ENCODE results near the gene NBPF12. TPM values are rescaled to one million over a fixed set of nuclear protein-coding genes. Genes with fewer than 3 reads are reported as not detected.
"Not testable (repeated sequence)": the region's sequence is repeated elsewhere in the genome, so short reads cannot be mapped to it uniquely, and the experiment has no call there.

Gene NBPF12
- 6.1 and 10.7 TPM in 2 replicates for total RNA-seq (ENCODE audit: low replicate concordance)

DNA sequence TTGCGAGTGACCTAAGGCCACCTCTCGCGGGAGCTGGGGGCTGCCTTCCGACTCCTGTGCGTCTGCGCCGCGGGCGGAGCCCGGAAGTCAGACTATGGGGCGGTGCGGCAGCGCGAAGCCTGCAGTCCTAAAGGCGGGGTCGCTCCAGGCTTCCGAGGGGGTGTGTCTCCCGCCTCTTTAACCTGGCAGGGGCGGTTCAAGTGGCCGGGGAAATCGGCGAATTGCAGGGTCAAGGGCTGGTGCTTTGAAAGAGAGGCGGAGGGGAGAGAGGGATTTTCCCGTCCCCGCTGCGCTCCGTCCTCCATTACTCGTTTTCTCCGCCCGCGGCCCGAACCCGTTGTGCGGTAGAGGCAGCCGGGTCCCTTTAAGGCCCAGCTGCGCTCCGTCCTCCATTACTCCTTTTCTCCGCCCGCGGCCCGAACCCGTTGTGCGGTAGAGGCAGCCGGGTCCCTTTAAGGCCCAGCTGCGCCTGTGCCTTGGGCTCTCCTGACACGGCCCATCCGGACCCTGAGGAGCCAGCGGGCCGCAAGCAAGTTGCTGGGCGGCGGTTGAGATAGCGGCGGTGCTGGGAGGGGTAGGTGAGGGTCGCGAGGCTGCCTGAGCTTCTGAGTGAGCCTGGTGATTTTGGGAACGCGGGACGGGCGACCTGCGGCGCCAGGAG, at the start of gene NBPF12:
Gene NBPF12, plus strand, starts transcription at position 83 of the 661 bp plus-strand sequence. CDS start 21,820 bp downstream, outside the sequence.
- peak; percentile 69 for DNase-seq (ENCODE audit: low read depth)

DNA sequence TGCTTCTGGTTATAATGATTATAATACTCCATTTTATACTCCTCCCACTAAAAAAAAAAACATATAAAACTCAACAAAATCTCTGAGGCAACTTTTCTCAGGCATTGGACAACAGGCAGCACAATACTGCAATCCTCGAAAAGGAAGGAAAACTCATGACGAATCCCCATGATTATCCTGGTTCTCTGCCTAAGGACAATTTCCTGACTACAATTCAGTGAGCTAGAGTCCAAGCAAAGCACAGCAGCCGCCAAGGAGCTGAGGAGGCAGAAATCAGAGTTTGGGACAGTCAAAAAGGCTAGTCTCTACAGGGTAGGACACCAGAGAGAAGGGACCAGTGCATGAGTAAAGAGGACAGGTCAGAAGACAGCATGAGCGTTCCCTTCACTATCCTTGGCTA, 46.8 kb upstream of the NBPF12 start:
- H3K4me3 ChIP-seq (ENCODE audit: low read depth, low read length); DNase-seq (ENCODE audit: low read depth): not testable (repeated sequence)

More for the DNA sequence above, at the start of gene NBPF12:
- H3K4me3 ChIP-seq (ENCODE audit: low read depth, low read length), result peak within 1 kb of the TSS; percentile 70

DNA sequence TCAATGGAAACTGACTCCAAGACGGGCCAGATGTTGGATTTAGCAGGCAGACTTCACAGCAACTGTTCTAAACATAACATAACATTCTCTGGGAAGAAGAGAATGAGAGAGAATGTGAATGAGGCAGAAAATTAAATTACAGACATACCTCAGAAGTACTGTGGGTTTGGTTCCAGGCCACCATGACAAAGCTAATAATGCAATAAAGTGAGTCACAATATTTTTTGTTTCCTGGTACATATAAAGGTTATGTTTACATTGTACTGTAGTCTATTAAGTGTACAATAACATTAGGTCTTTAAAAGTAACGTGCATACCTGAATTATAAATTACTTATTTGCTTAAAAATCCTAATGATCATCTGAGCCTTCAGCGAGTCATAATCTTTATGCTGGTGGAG, 45.8 kb upstream of the NBPF12 start:
- H3K4me3 ChIP-seq (ENCODE audit: low read depth, low read length); DNase-seq (ENCODE audit: low read depth): not testable (repeated sequence)

DNA sequence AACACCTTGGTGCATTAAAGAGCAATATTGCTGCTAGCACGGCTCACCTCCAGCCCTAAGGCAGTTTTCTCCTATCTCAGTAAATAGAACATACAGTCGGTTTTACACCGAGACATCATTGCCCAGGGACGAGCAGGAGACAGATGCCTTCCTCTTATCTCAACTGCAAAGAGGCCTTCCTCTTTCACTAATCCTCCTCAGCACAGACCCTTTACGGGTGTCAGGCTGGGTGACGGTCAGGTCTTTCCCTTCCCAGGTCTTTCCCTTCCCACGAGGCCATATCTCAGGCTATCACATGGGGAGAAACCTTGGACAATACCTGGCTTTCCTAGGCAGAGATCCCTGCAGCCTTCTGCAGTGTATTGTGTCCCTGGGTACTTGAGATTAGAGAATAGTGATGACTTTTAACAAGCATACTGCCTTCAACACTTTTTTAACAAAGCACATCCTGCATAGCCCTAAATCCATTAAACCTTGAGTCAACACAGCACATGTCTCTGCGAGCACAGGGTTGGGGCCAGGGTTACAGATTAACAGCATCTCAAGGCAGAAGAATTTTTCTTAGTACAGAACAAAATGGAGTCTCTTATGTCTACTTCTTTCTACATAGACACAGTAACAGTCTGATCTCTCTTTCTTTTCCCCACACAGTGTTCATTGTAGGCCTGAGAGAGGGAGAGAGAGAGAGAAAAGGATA, 30.4 kb upstream of the NBPF12 start:
- H3K4me3 ChIP-seq (ENCODE audit: low read depth, low read length); DNase-seq (ENCODE audit: low read depth): not testable (repeated sequence)

DNA sequence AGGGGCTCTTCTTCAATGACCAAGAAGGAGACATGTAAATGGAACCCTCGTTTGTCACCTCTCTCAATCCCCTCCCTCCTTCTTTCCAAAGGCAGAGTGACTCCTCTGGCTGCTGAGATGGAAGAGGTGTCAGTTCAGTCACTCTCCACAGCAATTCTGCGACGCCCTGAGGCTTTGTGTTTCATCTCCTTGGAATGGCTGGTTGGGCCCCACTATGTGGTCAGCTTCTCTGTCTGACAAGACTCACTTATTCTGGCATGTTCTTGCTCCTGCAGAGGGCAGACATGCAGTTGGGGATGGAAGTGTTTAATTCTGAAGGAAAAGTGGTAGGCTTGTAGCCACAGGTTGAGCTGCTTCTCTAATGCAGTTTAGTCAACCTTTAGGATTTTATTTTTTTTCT, 25.1 kb upstream of the NBPF12 start:
- not testable (repeated sequence) for H3K4me3 ChIP-seq (ENCODE audit: low read depth, low read length); DNase-seq (ENCODE audit: low read depth)

DNA sequence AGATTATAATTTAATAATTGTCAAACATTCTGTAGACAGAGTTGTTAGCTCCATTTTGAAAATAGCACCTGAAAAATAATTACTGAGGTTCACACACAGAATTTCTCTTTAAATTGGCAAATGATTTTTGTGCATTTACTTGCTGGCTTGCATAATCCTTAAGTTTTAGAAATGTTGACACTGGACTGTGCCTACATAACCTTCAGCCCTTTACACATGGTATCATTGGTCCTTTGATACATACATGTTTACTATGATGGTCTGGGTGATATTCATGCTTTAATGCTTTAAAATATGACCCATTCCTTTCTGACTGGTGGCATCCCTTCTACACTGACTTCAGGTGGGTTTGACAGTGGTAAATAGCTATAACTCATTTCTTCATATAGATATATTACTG, 17.3 kb upstream of the NBPF12 start:
- H3K4me3 ChIP-seq (ENCODE audit: low read depth, low read length), result not testable (repeated sequence)

GRCh38 chr1:146922614-146923013, 15.5 kb upstream of the NBPF12 start:
- H3K4me3 ChIP-seq (ENCODE audit: low read depth, low read length); DNase-seq (ENCODE audit: low read depth): not testable (repeated sequence)

More for the DNA sequence above, 17.3 kb upstream of the NBPF12 start:
- DNase-seq (ENCODE audit: low read depth), result not testable (repeated sequence)

- not testable (repeated sequence) for H3K4me3 ChIP-seq (ENCODE audit: low read depth, low read length); DNase-seq (ENCODE audit: low read depth)
Measured at GRCh38 chr1:146924106-146924505, 14.0 kb upstream of the NBPF12 start.

GRCh38 chr1:146926413-146926812, 11.7 kb upstream of the NBPF12 start:
- not testable (repeated sequence) for DNase-seq (ENCODE audit: low read depth)

GRCh38 chr1:146930225-146930624, 7.9 kb upstream of the NBPF12 start:
- not testable (repeated sequence) for H3K4me3 ChIP-seq (ENCODE audit: low read depth, low read length); DNase-seq (ENCODE audit: low read depth)

More at GRCh38 chr1:146926413-146926812, 11.7 kb upstream of the NBPF12 start:
- not testable (repeated sequence) for H3K4me3 ChIP-seq (ENCODE audit: low read depth, low read length)

DNA sequence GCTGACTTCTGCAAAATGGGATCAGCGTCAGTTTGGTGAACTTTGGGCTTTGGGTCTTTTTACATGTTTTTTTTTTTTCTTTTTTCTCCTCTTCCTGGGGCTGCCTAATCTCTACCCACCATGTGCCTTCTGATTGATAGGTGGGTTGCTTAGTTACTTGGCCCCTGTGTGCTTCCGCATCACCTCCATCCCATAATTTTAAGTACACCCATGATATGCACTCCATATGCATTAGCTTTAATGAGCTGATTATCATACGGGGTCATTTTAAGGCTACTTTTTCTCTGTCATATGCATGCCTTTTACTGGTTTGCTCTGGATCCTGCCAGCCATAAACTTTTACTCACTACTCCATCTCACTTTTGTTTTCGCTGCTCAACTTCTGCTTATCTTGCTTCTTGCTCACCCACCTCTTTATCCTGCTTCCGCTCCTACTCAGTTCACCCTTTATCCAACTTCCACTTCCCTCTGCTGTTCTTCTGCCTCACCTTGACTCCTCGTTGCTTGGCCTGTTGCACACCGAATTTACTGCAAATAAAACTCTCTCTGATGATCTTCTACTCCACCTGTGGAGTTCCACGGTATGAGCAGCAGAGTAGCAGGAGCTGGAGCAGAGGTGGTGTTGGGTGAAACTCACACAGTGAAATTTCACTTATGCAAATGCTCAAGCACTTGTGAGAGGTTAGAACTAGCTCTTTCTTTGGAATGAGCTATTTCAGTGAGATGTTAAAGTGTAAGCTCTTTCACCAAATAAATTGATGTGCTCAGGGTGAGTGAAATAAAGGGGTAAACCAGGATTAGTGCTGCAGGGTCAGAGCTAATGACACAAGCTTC, 3.5 kb upstream of the NBPF12 start:
- not testable (repeated sequence) for H3K4me3 ChIP-seq (ENCODE audit: low read depth, low read length); DNase-seq (ENCODE audit: low read depth)

DNA sequence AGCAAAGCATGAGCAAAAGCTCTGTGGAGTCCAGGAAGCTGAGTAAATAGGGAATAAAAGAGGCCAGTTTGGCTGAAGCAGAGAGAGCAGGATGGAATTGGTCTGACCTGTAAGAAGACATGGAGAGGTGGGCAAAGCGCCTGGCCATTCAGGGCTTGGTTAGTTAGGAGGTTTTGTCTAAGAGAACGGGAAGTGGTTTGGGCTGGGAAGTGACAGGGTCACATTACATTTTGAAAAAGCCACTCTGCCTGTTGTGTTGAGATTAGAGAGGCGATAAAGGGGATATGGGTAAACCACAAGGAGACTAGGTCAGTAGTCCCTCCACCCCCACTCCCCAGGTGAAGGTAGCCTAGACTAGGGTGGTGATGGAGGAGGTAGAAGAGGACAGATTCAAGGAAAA, 662 bp upstream of the NBPF12 start:
- not testable (repeated sequence) for H3K4me3 ChIP-seq (ENCODE audit: low read depth, low read length); DNase-seq (ENCODE audit: low read depth)

- DNase-seq (ENCODE audit: low read depth), result peak; percentile 6
- peak overlapping the region; percentile 70 for H3K4me3 ChIP-seq (ENCODE audit: low read depth, low read length)
Measured at GRCh38 chr1:146938927-146939786, 1.0 kb downstream of the NBPF12 start.

GRCh38 chr1:146940293-146940692, 2.2 kb downstream of the NBPF12 start:
- DNase-seq (ENCODE audit: low read depth), result not testable (repeated sequence)

DNA sequence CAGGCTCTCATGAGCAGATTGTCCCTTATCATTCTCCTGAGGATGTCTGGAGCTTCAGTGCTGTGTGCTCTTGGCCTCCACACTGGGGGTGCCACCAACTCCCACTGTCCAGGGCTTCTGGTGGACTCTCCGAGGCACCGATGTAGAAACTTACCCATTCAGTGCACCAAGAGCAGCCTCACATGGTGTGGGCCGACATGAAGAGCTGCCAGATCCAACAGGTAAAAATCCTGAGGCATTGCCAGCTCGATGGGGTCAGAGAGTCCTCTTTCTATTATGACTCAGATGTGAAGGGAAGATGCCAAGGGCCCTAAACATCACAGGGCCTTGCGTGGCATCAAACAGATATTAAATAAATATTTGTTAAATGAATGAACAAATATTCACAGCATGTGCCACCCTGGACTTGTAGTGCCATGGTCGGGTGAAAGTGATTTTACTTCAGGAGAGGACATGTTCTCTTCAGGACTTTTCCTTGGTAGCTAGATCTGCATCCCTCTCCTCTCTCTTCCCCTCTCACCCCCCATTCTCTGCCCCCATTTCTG, 5.3 kb downstream of the NBPF12 start:
- H3K4me3 ChIP-seq (ENCODE audit: low read depth, low read length); DNase-seq (ENCODE audit: low read depth): not testable (repeated sequence)

More at GRCh38 chr1:146940293-146940692, 2.2 kb downstream of the NBPF12 start:
- not testable (repeated sequence) for H3K4me3 ChIP-seq (ENCODE audit: low read depth, low read length)

DNA sequence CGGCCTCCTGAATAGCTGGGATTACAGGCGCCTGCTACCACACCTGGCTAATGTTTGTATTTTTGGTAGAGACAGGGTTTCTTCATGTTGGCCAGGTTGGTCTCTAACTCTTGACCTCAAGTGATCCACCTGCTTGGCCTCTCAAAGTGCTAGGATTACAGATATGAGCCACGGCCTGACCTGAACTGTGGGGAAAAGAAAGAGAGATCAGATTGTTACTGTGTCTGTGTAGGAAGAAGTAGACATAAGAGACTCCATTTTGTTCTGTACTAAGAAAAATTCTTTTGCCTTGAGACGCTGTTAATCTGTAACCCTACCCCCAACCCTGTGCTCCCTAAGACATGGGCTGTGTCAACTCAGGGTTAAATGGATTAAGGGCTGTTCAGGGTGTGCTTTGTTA, 10.0 kb downstream of the NBPF12 start:
- H3K4me3 ChIP-seq (ENCODE audit: low read depth, low read length); DNase-seq (ENCODE audit: low read depth): not testable (repeated sequence)

DNA sequence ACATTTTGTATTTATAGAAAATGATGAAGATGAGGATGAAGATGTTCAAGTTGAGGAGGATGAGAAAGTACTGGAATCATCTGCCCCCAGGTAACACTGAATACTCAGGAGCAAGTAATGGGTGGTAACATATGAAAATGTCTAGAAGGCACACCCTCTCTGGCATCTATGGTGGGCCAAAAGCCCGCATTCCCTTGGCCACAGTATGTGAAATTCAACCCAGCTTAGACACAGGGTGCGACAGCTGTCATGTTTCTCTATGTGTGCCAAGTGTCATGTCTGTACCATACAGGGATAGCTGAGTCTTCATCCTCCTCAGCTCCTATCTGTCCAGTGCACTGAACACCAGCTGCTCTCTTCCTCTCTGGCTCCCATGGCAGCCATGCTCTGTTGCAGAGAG, 26.2 kb downstream of the NBPF12 start:
- H3K4me3 ChIP-seq (ENCODE audit: low read depth, low read length); DNase-seq (ENCODE audit: low read depth): not testable (repeated sequence)
